ENCODE measurements around the gene PFKFB2. TPM values are rescaled to one million over a fixed set of nuclear protein-coding genes. Genes with fewer than 3 reads are reported as not detected.

PFKFB2 gene
- total and polyA plus RNA-seq, 2 donors (not counting 3 experiments of a cell fraction or from before 2014, with no cell fraction given): 0.70 to 2.0 TPM

GRCh38 chr1:207054491-207054890 lies 1.4 kb downstream of the PFKFB2 start:
- POLR2A ChIA-PET: no interaction called here

DNA sequence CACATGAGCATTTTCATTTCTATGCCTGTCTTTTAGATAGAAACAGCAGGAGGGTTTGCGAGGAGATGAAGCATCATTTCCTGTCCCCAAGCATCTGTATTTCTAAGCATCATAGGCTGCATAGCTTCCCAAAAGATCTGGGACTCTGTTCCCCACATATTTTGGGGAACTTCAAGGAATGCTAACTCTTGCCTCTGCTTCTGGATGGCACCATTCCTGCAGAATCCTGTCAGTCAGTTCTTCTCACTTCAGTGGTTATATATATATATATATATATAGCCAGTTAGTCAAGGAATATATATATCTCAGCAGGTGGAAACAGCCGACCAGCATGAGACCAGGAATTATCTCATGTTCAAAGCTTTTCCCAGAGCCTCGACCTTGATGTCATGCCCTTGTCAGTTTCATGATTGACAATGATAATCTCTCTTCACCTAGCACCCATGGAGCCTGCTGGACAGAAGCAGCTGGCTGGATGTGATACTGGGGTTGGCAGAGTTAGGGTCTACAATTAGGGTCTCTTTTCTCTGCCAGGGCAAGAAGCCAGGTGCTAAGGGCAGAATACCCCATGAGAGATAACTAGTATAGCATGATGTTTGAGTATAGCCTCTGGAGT lies 2.4 kb downstream of the PFKFB2 start:
- H2AFZ ChIP-seq (ENCODE audit: low read depth, low read length): no peak overlapping the region
- dilution Hi-C loops (cut with MboI; ENCODE audit: extremely low pct_ligation_motif_present, low sequenced_read_pairs) (no loop called here), intact Hi-C loops (cut with micrococcal nuclease) (no loop called here)
- ChIA-PET POLR2A (no interaction called here), CTCF (interaction anchor here (1.2 kb wide), 1 partner anchor 10 kb away, joined by 3 read pairs; no protein-coding TSS in a partner anchor)
- DNase-seq (ENCODE audit: low read depth, low spot score): no peak
- FAIRE-seq: no peak
- H3K9ac ChIP-seq (replicated peaks; ENCODE audit: extremely low read depth, insufficient read depth, low read length): no peak overlapping the region
- H4K20me1 ChIP-seq (replicated peaks; ENCODE audit: control insufficient read depth, extremely low read depth, insufficient read depth, low read length): no peaks in the 10 kb centered on the region
- peaks cover 10% of the 10 kb centered on the region for H3K4me1 ChIP-seq (ENCODE audit: control insufficient read depth, extremely low read depth, insufficient read depth, low read length)
- H3K27ac ChIP-seq (ENCODE audit: insufficient read depth, low read depth, low read length): no peak overlapping the region
- no peaks in the 10 kb centered on the region for H3K36me3 ChIP-seq (ENCODE audit: control insufficient read depth in 2 of 2, extremely low read depth in 1 of 2, insufficient read depth in 2 of 2, low read length in 2 of 2)
- H3K9me1 ChIP-seq (replicated peaks; ENCODE audit: control insufficient read depth, extremely low read depth, insufficient read depth, low read length): no peaks in the 10 kb centered on the region
- TF ChIP-seq, protein P1, sequence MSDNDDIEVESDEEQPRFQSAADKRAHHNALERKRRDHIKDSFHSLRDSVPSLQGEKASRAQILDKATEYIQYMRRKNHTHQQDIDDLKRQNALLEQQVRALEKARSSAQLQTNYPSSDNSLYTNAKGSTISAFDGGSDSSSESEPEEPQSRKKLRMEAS (IDR thresholded peaks at IDR 0.05; ENCODE audit: insufficient read depth, insufficient read length): no peak
- TF ChIP-seq FOS (IDR thresholded peaks at IDR 0.05; ENCODE audit: borderline replicate concordance, insufficient read depth, low read length) (no peak), JUN (IDR thresholded peaks at IDR 0.05; ENCODE audit: borderline replicate concordance, insufficient read depth, insufficient read length, low read depth) (no peak), GATA2 (IDR thresholded peaks at IDR 0.05; ENCODE audit: insufficient read depth, insufficient read length, low read depth, low read length) (no peak), MYC (IDR thresholded peaks at IDR 0.05; ENCODE audit: low read depth, low read length) (no peak), POLR2AphosphoS5 (IDR thresholded peaks at IDR 0.05; ENCODE audit: insufficient read depth, low read depth, low read length) (no peak), POLR2A (IDR thresholded peaks at IDR 0.05; ENCODE audit: low read depth, low read length) (no peak), EZH2 (IDR thresholded peaks at IDR 0.05; ENCODE audit: borderline replicate concordance, low read depth, low read length, severe bottlenecking) (no peak)
- TF ChIP-seq, protein P2, sequence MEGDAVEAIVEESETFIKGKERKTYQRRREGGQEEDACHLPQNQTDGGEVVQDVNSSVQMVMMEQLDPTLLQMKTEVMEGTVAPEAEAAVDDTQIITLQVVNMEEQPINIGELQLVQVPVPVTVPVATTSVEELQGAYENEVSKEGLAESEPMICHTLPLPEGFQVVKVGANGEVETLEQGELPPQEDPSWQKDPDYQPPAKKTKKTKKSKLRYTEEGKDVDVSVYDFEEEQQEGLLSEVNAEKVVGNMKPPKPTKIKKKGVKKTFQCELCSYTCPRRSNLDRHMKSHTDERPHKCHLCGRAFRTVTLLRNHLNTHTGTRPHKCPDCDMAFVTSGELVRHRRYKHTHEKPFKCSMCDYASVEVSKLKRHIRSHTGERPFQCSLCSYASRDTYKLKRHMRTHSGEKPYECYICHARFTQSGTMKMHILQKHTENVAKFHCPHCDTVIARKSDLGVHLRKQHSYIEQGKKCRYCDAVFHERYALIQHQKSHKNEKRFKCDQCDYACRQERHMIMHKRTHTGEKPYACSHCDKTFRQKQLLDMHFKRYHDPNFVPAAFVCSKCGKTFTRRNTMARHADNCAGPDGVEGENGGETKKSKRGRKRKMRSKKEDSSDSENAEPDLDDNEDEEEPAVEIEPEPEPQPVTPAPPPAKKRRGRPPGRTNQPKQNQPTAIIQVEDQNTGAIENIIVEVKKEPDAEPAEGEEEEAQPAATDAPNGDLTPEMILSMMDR (IDR thresholded peaks at IDR 0.05; ENCODE audit: extremely low read depth in 1 of 2, insufficient read depth in 1 of 2, low read depth in 1 of 2, low read length in 2 of 2): no peak
- peaks cover 0 to 5% of the 10 kb centered on the region in 2 experiments for H3K27me3 ChIP-seq (ENCODE audit: control insufficient read depth in 2 of 2, insufficient read depth in 2 of 2, low read length in 2 of 2)
- no TSS peak for BruUV-seq (replicated peaks)
- H3K79me2 ChIP-seq (ENCODE audit: control insufficient read depth, insufficient read depth, low read length): no peaks in the 10 kb centered on the region
- no peak overlapping the region for H3K4me3 ChIP-seq (replicated peaks in 1 of 3; ENCODE audit: insufficient read depth in 1 of 3, low read depth in 1 of 3, low read length in 3 of 3)
- no peak overlapping the region for H3K4me2 ChIP-seq (ENCODE audit: insufficient read depth, low read length)
- H3K9me3 ChIP-seq (replicated peaks; ENCODE audit: control insufficient read depth, insufficient read depth, low read length): no peaks in the 10 kb centered on the region

More at GRCh38 chr1:207054491-207054890, 1.4 kb downstream of the PFKFB2 start:
- no peak for DNase-seq (ENCODE audit: low read depth, low spot score)
- CTCF ChIA-PET: interaction anchor here (1.0 kb wide), 1 partner anchor 350 kb away, joined by 3 read pairs; no protein-coding TSS in a partner anchor
- Histone ChIP-seq H3K4me2 (ENCODE audit: insufficient read depth, low read length) (no peak overlapping the region), H4K20me1 (replicated peaks; ENCODE audit: control insufficient read depth, extremely low read depth, insufficient read depth, low read length) (no peaks in the 10 kb centered on the region), H3K9ac (replicated peaks; ENCODE audit: extremely low read depth, insufficient read depth, low read length) (no peak overlapping the region), H3K9me1 (replicated peaks; ENCODE audit: control insufficient read depth, extremely low read depth, insufficient read depth, low read length) (no peaks in the 10 kb centered on the region), H3K4me1 (ENCODE audit: control insufficient read depth, extremely low read depth, insufficient read depth, low read length) (peaks cover 13% of the 10 kb centered on the region), H3K79me2 (ENCODE audit: control insufficient read depth, insufficient read depth, low read length) (peaks cover 9% of the 10 kb centered on the region), H3K27me3 (ENCODE audit: control insufficient read depth in 2 of 2, insufficient read depth in 2 of 2, low read length in 2 of 2) (peaks cover 0 to 2% of the 10 kb centered on the region in 2 experiments), H3K9me3 (replicated peaks; ENCODE audit: control insufficient read depth, insufficient read depth, low read length) (no peaks in the 10 kb centered on the region), H2AFZ (ENCODE audit: low read depth, low read length) (no peak overlapping the region), H3K27ac (ENCODE audit: insufficient read depth, low read depth, low read length) (no peak overlapping the region), H3K4me3 (replicated peaks in 1 of 3; ENCODE audit: insufficient read depth in 1 of 3, low read depth in 1 of 3, low read length in 3 of 3) (no peak overlapping the region), H3K36me3 (ENCODE audit: control insufficient read depth in 2 of 2, extremely low read depth in 1 of 2, insufficient read depth in 2 of 2, low read length in 2 of 2) (no peaks in the 10 kb centered on the region)
- no TSS peak for BruUV-seq (replicated peaks)
- dilution Hi-C loops (cut with MboI; ENCODE audit: extremely low pct_ligation_motif_present, low sequenced_read_pairs): no loop called here
- no peak for FAIRE-seq
- no peak for TF ChIP-seq GATA2 (IDR thresholded peaks at IDR 0.05; ENCODE audit: insufficient read depth, insufficient read length, low read depth, low read length)
- no peak for TF ChIP-seq POLR2A (IDR thresholded peaks at IDR 0.05; ENCODE audit: low read depth, low read length)
- TF ChIP-seq MYC (IDR thresholded peaks at IDR 0.05; ENCODE audit: low read depth, low read length): no peak
- TF ChIP-seq, protein P2 (IDR thresholded peaks at IDR 0.05; ENCODE audit: extremely low read depth in 1 of 2, insufficient read depth in 1 of 2, low read depth in 1 of 2, low read length in 2 of 2): no peak
- no peak for TF ChIP-seq POLR2AphosphoS5 (IDR thresholded peaks at IDR 0.05; ENCODE audit: insufficient read depth, low read depth, low read length)
- intact Hi-C loops (cut with micrococcal nuclease): loop anchor here (5.0 kb wide), 1 partner anchor 153 kb away; no protein-coding TSS in a partner anchor
